Neural progenitor cell (in vitro differentiated cells): ENCODE data around the gene ZNF416.

Experiments
- EZH2 ChIP-seq: fragments of 200-600 bp; sonication (generic); IDR thresholded peaks from 2 replicates; pipeline ENCODE4 v1.6.1; 2017; ENCODE audit warnings: antibody characterized with exemption, mild to moderate bottlenecking, moderate library complexity
- EZH2phosphoT487 ChIP-seq: fragments of 200-600 bp; sonication (generic); IDR thresholded peaks from 2 replicates; pipeline ENCODE4 v1.6.1; 2017; ENCODE audit warnings: antibody characterized with exemption
- TF ChIP-seq, protein P1 (sequence below): fragments of 200-600 bp; sonication (generic); IDR thresholded peaks from 2 replicates; pipeline ENCODE4 v1.5.1; 2017; ENCODE audit warnings: antibody characterized with exemption, mild to moderate bottlenecking

DNA sequence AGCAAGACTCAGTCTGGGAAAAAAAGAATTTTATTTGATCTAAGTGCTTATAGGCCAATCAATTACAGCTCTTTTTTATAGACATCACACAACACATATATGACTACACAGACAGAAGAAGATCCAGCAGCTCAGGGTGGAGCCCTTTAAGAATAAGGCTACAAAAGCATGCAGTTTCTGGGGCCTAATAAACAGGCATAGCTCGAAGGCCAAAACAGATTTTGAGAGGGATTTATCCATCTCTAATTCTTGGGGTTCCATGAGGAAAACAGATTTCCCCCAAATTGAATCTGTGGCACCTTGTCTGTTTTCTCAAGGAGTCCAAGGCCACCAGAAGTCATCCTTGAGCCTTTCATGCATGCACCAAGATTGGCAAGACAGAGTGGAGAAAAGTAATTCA lies 15.2 kb downstream of the ZNF416 start:
- TF ChIP-seq, protein P1, sequence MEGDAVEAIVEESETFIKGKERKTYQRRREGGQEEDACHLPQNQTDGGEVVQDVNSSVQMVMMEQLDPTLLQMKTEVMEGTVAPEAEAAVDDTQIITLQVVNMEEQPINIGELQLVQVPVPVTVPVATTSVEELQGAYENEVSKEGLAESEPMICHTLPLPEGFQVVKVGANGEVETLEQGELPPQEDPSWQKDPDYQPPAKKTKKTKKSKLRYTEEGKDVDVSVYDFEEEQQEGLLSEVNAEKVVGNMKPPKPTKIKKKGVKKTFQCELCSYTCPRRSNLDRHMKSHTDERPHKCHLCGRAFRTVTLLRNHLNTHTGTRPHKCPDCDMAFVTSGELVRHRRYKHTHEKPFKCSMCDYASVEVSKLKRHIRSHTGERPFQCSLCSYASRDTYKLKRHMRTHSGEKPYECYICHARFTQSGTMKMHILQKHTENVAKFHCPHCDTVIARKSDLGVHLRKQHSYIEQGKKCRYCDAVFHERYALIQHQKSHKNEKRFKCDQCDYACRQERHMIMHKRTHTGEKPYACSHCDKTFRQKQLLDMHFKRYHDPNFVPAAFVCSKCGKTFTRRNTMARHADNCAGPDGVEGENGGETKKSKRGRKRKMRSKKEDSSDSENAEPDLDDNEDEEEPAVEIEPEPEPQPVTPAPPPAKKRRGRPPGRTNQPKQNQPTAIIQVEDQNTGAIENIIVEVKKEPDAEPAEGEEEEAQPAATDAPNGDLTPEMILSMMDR = no peak
- TF ChIP-seq EZH2 (no peak), EZH2phosphoT487 (no peak)
